Measurements from ENCODE around the gene CLK3.

CLK3 gene

GRCh38 chr15:74619916-74620635 is 4.4 kb downstream of the CLK3 start:
- Histone ChIP-seq H3K4me3 (ENCODE audit: low read depth in 1 of 2, low read length in 1 of 2) (no peak overlapping the region), H3K27me3 (no peaks in the 10 kb centered on the region), H3K9me3 (no peaks in the 10 kb centered on the region), H3K36me3 (peaks cover 74% of the 10 kb centered on the region), H3K27ac (no peak overlapping the region), H3K4me1 (ENCODE audit: control insufficient read depth in 1 of 2, insufficient read depth in 1 of 2, low read depth in 1 of 2, low read length in 1 of 2) (peaks cover 19 to 24% of the 10 kb centered on the region in 2 experiments)
- TF ChIP-seq CTCF (IDR thresholded peaks at IDR 0.05), result no peak

GRCh38 chr15:74620636-74621545 is 5.3 kb downstream of the CLK3 start:
- H3K4me3 ChIP-seq (ENCODE audit: low read depth in 1 of 2, low read length in 1 of 2), result no peak overlapping the region
- H3K4me1 ChIP-seq (ENCODE audit: control insufficient read depth in 1 of 2, insufficient read depth in 1 of 2, low read depth in 1 of 2, low read length in 1 of 2), result peaks cover 19 to 22% of the 10 kb centered on the region in 2 experiments
- peaks cover 82% of the 10 kb centered on the region for H3K36me3 ChIP-seq
- H3K27me3 ChIP-seq, result no peaks in the 10 kb centered on the region
- no peaks in the 10 kb centered on the region for H3K9me3 ChIP-seq
- H3K27ac ChIP-seq, result no peak overlapping the region
- TF ChIP-seq CTCF (IDR thresholded peaks at IDR 0.05), result peak; percentile 54

GRCh38 chr15:74621546-74621920 is 5.9 kb downstream of the CLK3 start:
- H3K27ac ChIP-seq, result no peak overlapping the region
- H3K36me3 ChIP-seq, result peaks cover 89% of the 10 kb centered on the region
- TF ChIP-seq CTCF (IDR thresholded peaks at IDR 0.05), result no peak
- no peaks in the 10 kb centered on the region for H3K9me3 ChIP-seq
- H3K4me3 ChIP-seq (ENCODE audit: low read depth in 1 of 2, low read length in 1 of 2), result no peak overlapping the region
- H3K27me3 ChIP-seq, result no peaks in the 10 kb centered on the region
- peaks cover 15 to 16% of the 10 kb centered on the region in 2 experiments for H3K4me1 ChIP-seq (ENCODE audit: control insufficient read depth in 1 of 2, insufficient read depth in 1 of 2, low read depth in 1 of 2, low read length in 1 of 2)

GRCh38 chr15:74621936-74622335 is 6.3 kb downstream of the CLK3 start:
- Histone ChIP-seq H3K27me3 (no peaks in the 10 kb centered on the region), H3K9me3 (no peaks in the 10 kb centered on the region), H3K36me3 (peaks cover 93% of the 10 kb centered on the region), H3K4me3 (ENCODE audit: low read depth in 1 of 2, low read length in 1 of 2) (no peak overlapping the region), H3K27ac (no peak overlapping the region), H3K4me1 (ENCODE audit: control insufficient read depth in 1 of 2, insufficient read depth in 1 of 2, low read depth in 1 of 2, low read length in 1 of 2) (peaks cover 11 to 12% of the 10 kb centered on the region in 2 experiments)
- TF ChIP-seq CTCF (IDR thresholded peaks at IDR 0.05), result no peak

- no peak overlapping the region for H3K27ac ChIP-seq
These were observed 7.1 kb downstream of the CLK3 start for GRCh38 chr15:74622758-74623157.

More at GRCh38 chr15:74622758-74623157, 7.1 kb downstream of the CLK3 start:
- no peaks in the 10 kb centered on the region for H3K27me3 ChIP-seq
- peaks cover 97% of the 10 kb centered on the region for H3K36me3 ChIP-seq
- H3K4me1 ChIP-seq (ENCODE audit: control insufficient read depth in 1 of 2, insufficient read depth in 1 of 2, low read depth in 1 of 2, low read length in 1 of 2), result peaks cover 3 to 4% of the 10 kb centered on the region in 2 experiments
- H3K9me3 ChIP-seq, result no peaks in the 10 kb centered on the region
- H3K4me3 ChIP-seq (ENCODE audit: low read depth in 1 of 2, low read length in 1 of 2), result no peak overlapping the region
- no peak for TF ChIP-seq CTCF (IDR thresholded peaks at IDR 0.05)
